ENCODE measurements around the gene GRID1. TPM values are rescaled to one million over a fixed set of nuclear protein-coding genes. Genes with fewer than 3 reads are reported as not detected.

GRID1 gene
- total RNA-seq, 1 donor from 2014 or later = 0.22 TPM

- Mint-ChIP-seq H3K27me3 (peaks cover 18% of the 10 kb centered on the region), H3K36me3 (ENCODE audit: insufficient read depth) (no peaks in the 10 kb centered on the region), H3K4me1 (ENCODE audit: low read depth) (no peaks in the 10 kb centered on the region), H3K9me3 (ENCODE audit: low read depth) (no peaks in the 10 kb centered on the region), H3K4me3 (ENCODE audit: low read depth) (no peak overlapping the region), H3K27ac (no peak overlapping the region)
- DNase-seq (ENCODE audit: low spot score, unreplicated experiment) = no peak
- no peak for TF ChIP-seq CTCF (IDR thresholded peaks at IDR 0.05; ENCODE audit: unreplicated experiment)
Observed at GRCh38 chr10:86207226-86207625, 159.4 kb downstream of the GRID1 start.

- H3K27me3 Mint-ChIP-seq = peaks cover 21% of the 10 kb centered on the region
- DNase-seq (ENCODE audit: low spot score, unreplicated experiment) = no peak
- H3K4me1 Mint-ChIP-seq (ENCODE audit: low read depth) = no peaks in the 10 kb centered on the region
- no peak overlapping the region for H3K4me3 Mint-ChIP-seq (ENCODE audit: low read depth)
- no peaks in the 10 kb centered on the region for H3K9me3 Mint-ChIP-seq (ENCODE audit: low read depth)
- no peak overlapping the region for H3K27ac Mint-ChIP-seq
- no peaks in the 10 kb centered on the region for H3K36me3 Mint-ChIP-seq (ENCODE audit: insufficient read depth)
- TF ChIP-seq CTCF (IDR thresholded peaks at IDR 0.05; ENCODE audit: unreplicated experiment) = no peak
Observed at GRCh38 chr10:86206240-86206579, 160.4 kb downstream of the GRID1 start.

GRCh38 chr10:86205306-86206239 is 161.0 kb downstream of the GRID1 start:
- DNase-seq (ENCODE audit: low spot score, unreplicated experiment) = no peak
- Mint-ChIP-seq H3K27me3 (peaks cover 17% of the 10 kb centered on the region), H3K4me1 (ENCODE audit: low read depth) (no peaks in the 10 kb centered on the region), H3K4me3 (ENCODE audit: low read depth) (no peak overlapping the region), H3K27ac (no peak overlapping the region), H3K9me3 (ENCODE audit: low read depth) (no peaks in the 10 kb centered on the region), H3K36me3 (ENCODE audit: insufficient read depth) (no peaks in the 10 kb centered on the region)
- no peak for TF ChIP-seq CTCF (IDR thresholded peaks at IDR 0.05; ENCODE audit: unreplicated experiment)

GRCh38 chr10:86204421-86205305 is 161.9 kb downstream of the GRID1 start:
- no peak for TF ChIP-seq CTCF (IDR thresholded peaks at IDR 0.05; ENCODE audit: unreplicated experiment)
- H3K9me3 Mint-ChIP-seq (ENCODE audit: low read depth) = no peaks in the 10 kb centered on the region
- no peak overlapping the region for H3K27ac Mint-ChIP-seq
- H3K36me3 Mint-ChIP-seq (ENCODE audit: insufficient read depth) = no peaks in the 10 kb centered on the region
- no peak overlapping the region for H3K4me3 Mint-ChIP-seq (ENCODE audit: low read depth)
- no peaks in the 10 kb centered on the region for H3K4me1 Mint-ChIP-seq (ENCODE audit: low read depth)
- DNase-seq (ENCODE audit: low spot score, unreplicated experiment) = no peak
- H3K27me3 Mint-ChIP-seq = peaks cover 17% of the 10 kb centered on the region

- no peaks in the 10 kb centered on the region for H3K36me3 Mint-ChIP-seq (ENCODE audit: insufficient read depth)
Observed at GRCh38 chr10:86203162-86203905, 163.3 kb downstream of the GRID1 start.

More at GRCh38 chr10:86203162-86203905, 163.3 kb downstream of the GRID1 start:
- Mint-ChIP-seq H3K4me3 (ENCODE audit: low read depth) (no peak overlapping the region), H3K4me1 (ENCODE audit: low read depth) (no peaks in the 10 kb centered on the region), H3K9me3 (ENCODE audit: low read depth) (no peaks in the 10 kb centered on the region), H3K27ac (no peak overlapping the region), H3K27me3 (peaks cover 21% of the 10 kb centered on the region)
- TF ChIP-seq CTCF (IDR thresholded peaks at IDR 0.05; ENCODE audit: unreplicated experiment) = no peak
- DNase-seq (ENCODE audit: low spot score, unreplicated experiment) = peak; percentile 67

All from progenitor cell of endocrine pancreas (in vitro differentiated cells).